ENCODE measurements around the gene HLA-E. TPM values are rescaled to one million over a fixed set of nuclear protein-coding genes. Genes with fewer than 3 reads are reported as not detected.

HLA-E gene
- total RNA-seq, 2 experiments from 2014 or later, result 493 to 499 TPM

DNA sequence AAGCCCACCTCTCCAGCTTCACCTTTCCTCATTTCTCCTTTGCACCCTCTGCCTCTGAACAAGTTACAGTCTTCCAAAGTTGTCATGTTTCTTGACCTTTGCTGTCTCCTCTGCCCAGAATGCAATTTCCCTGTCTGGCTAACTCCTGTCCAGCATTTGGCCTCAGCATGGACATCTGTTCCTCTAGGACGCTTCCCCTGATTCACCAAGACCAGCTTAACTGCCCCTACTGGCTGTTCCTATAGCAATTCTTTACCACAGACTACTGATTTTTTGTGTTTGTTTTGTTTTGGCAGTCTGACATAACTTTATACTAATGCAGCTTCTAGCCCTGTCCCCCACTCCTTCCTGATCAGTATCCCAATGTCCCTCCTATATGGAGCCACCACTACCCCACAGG, 53.6 kb downstream of the HLA-E start:
- TF ChIP-seq CTCF (IDR thresholded peaks at IDR 0.05), result peak; percentile 27
- POLR2A ChIA-PET, result interaction anchor here (0.9 to 7.8 kb wide), 11 partner anchors 12 to 58 kb away, joined by 3 to 99 read pairs (median 11); partner anchors contain the start of genes GNL1 and PRR3

More for the DNA sequence above, 53.6 kb downstream of the HLA-E start:
- DNase-seq (no peak), ATAC-seq (no peak)
- H3K4me3 Mint-ChIP-seq, result peak overlapping the region; percentile 71
- peak overlapping the region; percentile 77 for H3K27ac Mint-ChIP-seq
- no peaks in the 10 kb centered on the region for H3K9me3 Mint-ChIP-seq
- H3K4me1 Mint-ChIP-seq (ENCODE audit: low read depth), result peaks cover 33% of the 10 kb centered on the region
- H3K27me3 Mint-ChIP-seq, result no peaks in the 10 kb centered on the region
- intact Hi-C loops (cut with micrococcal nuclease), result no loop called here
- CTCF ChIA-PET, result interaction anchor here (1.0 to 21.7 kb wide), 23 partner anchors 10 to 551 kb away, joined by 3 to 515 read pairs (median 17); partner anchors contain the start of genes ABCF1, GNL1 and PRR3
- H3K36me3 Mint-ChIP-seq (ENCODE audit: low read depth), result peaks cover 7% of the 10 kb centered on the region

Other genes with a start within 250 kb of the HLA-E start
- gene TRIM39, start 162.6 kb upstream of the HLA-E start, total RNA-seq, result 10 to 100 TPM; 21.6 to 22.3 TPM
- 10 to 100 TPM; 43.0 to 43.5 TPM for gene RPP21, start 144.4 kb upstream of the HLA-E start, total RNA-seq
- gene GNL1, start 67.0 kb downstream of the HLA-E start, total RNA-seq, result 100 to 1,000 TPM; 107 to 122 TPM
- 10 to 100 TPM; 23.0 to 24.6 TPM for gene PRR3, start 67.8 kb downstream of the HLA-E start, total RNA-seq
- 10 to 100 TPM; 86.9 to 88.0 TPM for gene ABCF1, start 81.9 kb downstream of the HLA-E start, total RNA-seq
- 10 to 100 TPM; 59.0 to 59.8 TPM for gene PPP1R10, start 127.7 kb downstream of the HLA-E start, total RNA-seq
- gene MRPS18B, start 128.3 kb downstream of the HLA-E start, total RNA-seq, result 100 to 1,000 TPM; 109 to 110 TPM
- gene ATAT1, start 137.4 kb downstream of the HLA-E start, total RNA-seq, result 1 to 10 TPM; 7.5 to 7.8 TPM
- gene C6orf136, start 157.6 kb downstream of the HLA-E start, total RNA-seq, result 10 to 100 TPM; 34.8 to 40.1 TPM
- 10 to 100 TPM; 31.1 to 31.3 TPM for gene DHX16, start 183.5 kb downstream of the HLA-E start, total RNA-seq
- gene PPP1R18, start 197.1 kb downstream of the HLA-E start, total RNA-seq, result 100 to 1,000 TPM; 174 to 177 TPM
- 10 to 100 TPM; 21.0 to 22.0 TPM for gene NRM, start 201.5 kb downstream of the HLA-E start, total RNA-seq
- 10 to 100 TPM; 80.4 to 90.7 TPM for gene MDC1, start 227.8 kb downstream of the HLA-E start, total RNA-seq
- gene TUBB, start 230.8 kb downstream of the HLA-E start, total RNA-seq, result 1,000 to 10,000 TPM; 1,556 to 1,579 TPM

All from activated CD8-positive, alpha-beta T cell treated with anti-CD3 and anti-CD28 coated beads for 36 hours (primary cell).